GM19468 (cell line): Measurements from ENCODE around the gene TTYH2.

ENCODE experiments used
- ATAC-seq: cut with Tn5 transposase; IDR thresholded peaks from one replicate; pipeline ENCODE4 v1.9.1; 2021; ENCODE audit warnings: mild to moderate bottlenecking, moderate library complexity, moderate number of reproducible peaks; ENCODE audit not compliant: unreplicated experiment; ENCODE audit errors: extremely low read depth

Gene TTYH2

DNA sequence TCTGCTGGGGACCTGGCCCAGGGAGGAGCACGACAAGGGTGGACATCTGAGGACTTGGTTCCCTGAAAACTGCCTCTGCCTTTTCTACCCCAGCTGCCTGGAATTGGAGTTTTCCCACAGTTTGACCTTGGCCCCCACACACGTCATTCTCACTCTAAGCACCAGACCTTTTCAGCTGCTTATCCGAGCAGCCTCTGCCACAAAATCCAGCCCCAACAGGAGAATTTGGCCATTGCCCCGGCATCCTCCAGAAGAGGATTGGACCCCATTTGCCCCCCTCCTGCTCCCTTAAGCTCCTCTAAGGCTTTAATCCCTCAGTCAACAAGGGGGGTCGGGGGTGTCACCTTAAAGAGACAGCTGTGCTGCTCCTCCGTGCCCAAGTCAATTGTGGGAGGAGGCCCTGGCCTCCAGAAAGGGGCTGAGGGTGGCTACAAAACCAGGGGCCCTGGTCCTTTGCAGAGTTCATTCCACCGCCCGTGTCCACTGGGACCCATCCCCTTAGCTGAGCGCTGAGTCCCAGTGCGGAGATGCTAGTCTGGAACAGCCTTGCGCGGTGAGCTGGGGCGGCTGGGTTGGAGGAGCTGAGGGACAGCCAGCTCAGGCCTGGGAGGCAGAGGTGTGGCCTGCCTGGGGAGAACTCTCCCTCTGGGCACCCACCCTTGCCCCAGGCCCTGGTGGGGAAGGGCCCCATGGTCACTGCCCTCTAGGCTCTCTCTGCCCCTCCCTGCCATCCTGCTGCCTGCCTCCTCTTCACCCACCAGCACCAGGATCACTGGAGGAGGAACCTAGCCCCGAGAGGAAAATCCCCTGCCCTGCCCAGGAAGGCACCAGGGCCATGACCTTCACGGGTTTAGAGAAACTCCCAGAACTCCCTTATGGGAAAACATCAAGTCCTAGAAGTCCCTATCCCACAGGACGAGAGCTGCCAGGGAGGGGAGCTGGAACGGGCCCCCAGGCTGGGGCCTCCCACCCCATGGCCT lies 18.8 kb downstream of the TTYH2 start:
- ATAC-seq = no peak

DNA sequence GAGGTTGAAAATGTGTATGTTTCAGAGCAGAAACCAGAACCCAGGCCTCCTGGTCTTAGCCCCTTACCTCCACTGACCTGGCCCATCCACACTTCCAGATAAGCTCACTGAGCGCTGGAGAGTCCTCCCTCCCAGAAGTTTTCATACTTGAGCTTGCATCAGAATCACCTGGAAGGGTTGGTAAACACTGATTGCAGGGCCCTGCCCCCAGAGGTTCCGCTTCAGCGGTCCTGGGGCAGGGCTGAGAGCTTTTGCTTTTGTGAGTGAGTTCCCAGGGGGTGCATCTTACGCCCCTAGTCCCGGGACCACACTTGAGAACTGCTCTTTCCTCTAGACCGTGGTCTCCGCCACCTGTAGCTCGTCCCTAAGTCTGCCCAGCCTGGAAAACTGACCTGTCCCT lies 20.6 kb downstream of the TTYH2 start:
- ATAC-seq = no peak

DNA sequence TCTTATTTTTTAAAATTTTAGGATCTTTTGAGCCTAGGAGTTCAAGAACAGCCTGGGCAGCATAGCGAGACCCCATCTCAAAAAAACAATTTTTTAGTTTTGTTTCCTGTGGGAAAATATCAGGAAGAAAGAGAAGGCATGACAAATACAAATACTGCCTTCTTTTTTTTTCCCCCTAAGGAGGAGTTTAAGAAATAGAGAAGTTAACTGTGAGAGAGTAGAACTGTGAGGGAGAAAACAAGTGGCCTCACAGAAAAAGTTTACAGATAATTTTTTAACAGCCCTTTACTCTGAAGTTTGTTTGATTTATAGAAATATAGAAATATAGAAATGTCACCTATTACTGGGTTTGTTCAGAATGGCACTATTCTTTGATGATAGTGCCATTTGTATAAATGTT lies 21.1 kb downstream of the TTYH2 start:
- ATAC-seq = no peak

DNA sequence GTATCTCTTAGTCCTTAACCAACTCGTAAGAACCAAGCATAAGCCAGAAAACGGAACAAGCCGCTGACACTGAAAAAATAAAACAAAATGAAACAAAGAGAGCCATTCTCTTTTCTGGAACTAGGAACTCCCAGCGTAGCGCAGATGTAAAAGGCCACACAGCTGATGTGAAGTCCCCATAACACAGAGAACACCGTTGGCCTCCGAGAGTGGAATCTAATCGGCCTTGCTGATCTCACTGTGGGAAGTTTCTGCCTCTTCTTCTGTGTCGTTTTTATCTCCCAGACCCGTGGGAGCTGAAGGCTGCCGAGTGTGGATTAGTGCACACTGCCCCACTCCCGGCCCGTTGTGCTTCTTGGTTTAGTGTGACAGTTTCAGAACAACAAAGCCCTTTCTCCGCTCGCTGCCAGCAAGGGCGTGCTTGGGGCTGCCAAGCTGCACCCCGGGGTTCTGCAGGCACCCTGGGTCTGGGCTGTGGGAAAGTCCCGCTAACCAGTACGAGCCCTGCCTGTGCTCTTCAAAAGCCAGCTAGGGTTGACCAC lies 21.7 kb downstream of the TTYH2 start:
- ATAC-seq = no peak

DNA sequence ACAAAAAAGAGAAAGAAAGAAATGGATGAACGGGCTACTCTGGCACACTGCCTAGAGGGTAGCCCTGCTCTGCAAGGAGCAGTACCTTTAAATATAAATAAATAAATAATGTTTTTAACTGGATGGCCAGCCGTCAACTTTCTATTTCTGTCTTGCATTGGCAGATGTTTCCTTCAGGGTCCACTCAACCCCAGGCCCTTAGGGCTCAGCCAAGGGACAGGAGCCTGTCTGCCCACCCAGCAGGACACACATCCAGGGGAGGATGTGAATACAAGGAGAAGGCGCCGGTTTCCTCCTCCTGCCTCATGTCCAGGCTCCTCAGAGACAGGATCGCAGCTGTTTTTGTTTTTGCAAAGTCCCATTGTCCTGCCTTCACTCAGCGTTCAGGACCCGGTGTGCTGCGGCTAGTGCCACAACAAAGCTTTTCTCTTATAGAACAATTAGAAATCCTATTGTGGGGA lies 22.6 kb downstream of the TTYH2 start:
- no peak for ATAC-seq

DNA sequence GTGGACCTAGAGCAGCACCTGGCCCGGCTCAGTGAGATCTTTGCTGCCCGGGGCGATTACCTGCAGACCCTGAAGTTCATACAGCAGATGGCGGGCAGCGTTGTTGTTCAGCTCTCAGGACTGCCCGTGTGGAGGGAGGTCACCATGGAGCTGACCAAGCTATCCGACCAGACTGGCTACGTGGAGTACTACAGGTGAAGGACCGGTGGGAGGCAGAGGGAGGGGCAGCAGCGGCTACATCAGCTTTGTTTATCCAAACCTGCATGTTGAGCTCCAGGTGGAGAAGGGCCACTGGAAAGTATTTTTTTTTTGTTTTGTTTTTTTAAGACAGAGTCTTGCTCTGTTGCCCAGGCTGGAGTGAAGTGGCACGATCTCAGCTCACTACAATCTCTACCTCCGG lies 23.9 kb downstream of the TTYH2 start:
- no peak for ATAC-seq

DNA sequence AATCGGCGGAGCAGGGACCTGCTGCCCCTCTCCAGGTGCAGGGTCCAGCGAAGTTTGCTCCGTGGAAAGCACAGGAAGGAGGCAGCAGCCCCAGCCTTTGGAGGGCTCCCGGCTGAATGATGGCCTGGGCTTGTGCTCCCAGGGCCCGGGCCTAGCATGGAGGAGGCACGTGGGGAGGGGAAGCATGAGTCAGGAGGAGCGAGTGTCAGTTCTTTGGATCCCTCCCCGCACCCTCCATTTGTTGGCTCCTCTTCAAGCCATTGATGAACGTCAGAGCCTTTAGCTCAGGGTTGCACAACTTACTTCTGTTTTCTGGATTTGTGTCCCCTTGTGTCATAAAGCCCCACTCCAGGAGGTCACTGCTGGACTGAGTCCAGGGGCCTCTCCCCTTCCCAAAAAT lies 25.8 kb downstream of the TTYH2 start:
- ATAC-seq = no peak

DNA sequence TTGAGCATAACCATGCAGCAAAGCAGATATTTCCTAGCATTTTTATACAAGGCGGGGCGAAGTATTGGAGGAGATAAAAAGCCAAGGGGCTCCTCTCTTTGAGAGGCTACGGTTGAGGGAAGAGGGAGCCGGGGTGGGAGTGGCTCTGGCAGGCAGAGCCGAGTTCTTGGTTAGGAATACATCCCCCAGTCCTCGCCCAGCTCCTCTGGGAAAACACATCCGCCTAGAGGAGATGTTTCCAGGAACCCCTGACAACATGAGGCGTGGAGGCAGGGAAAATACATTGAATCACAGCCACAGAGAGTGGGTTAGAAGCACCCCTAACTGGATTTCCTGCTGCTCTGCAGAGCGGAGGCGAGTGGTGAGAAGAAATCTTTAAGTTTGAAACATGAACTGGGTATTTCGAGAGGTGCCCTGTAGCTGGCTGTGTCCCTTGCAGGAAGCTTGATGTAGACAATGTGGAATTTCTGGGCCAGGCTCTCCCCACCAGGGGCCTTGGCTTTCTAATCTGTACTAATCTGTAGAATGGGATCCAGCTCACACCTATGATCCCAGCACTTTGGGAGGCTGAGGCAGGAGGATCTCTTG lies 27.3 kb downstream of the TTYH2 start:
- no peak for ATAC-seq

DNA sequence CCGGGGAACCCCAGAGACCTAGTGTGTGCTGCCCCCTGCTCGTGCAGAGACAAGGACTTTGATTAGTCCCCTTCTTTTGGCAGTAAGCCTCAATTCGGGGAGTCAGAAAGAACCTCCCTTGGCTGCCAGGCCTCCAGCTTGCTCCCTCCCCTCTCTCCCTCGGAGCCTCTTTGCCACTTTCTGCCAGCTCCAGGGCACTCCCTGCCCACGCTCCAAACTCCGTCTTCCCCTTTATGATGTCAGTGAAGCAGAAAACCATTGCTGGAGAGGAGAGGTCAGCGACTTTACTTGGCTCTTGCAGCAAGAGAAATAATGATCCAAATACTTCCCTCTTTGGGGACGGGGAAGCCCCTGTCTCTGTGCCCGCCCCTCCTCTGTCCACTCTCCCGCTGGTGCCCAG lies 28.1 kb downstream of the TTYH2 start:
- no peak for ATAC-seq

DNA sequence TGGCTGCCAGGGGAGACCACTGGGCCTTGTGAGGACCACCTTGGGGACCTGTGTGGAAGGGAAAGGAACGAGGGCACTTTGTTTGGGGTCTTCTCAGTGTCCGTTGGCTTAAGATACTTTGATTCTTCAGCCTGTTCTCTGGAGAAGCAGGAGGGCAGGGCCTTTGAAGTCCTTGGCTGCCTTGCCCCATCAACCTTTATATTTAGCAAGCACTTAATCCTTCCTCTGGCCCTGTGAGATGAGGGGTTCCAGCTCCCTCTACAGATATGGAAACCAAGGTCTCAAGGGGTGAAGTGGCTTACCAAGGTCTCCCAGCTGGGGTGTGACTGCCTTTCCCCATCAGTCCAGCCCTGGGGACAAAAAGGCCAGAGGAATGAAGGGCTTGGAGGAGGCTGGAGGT lies 28.5 kb downstream of the TTYH2 start:
- ATAC-seq = no peak

DNA sequence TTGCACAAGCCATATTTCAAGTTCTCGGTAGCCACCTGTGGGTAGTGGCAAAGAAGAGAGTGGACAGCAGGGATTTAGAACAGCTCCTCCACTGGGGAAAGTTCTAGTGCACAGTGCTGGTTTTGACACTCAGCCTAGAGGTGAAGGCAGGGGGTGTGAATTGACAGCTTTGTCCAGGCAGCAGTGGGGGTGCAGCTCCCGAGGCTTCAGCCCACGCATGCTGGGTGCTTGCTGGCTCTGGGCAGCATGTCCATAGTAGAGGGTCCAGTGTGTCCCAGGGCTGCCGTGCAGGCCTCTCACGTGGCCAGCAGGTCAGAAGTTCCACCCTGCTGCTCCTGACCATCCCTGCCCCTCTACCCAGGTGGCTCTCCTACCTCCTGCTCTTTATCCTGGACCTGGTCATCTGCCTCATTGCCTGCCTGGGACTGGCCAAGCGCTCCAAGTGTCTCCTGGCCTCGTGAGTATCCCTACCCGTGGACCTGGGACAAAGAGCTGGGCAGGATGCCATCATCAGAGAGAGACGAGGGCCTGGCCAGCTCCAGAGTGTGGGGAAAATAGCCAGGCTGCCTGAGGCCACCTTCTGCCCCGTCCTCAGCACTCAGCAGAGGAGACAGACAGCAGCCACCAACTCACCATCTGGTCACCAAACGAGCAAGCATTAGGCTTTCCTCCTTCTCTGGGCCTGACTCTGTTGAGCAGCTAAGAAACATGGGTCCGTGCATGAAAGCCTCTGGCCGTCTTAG lies 29.8 kb downstream of the TTYH2 start:
- ATAC-seq = no peak

DNA sequence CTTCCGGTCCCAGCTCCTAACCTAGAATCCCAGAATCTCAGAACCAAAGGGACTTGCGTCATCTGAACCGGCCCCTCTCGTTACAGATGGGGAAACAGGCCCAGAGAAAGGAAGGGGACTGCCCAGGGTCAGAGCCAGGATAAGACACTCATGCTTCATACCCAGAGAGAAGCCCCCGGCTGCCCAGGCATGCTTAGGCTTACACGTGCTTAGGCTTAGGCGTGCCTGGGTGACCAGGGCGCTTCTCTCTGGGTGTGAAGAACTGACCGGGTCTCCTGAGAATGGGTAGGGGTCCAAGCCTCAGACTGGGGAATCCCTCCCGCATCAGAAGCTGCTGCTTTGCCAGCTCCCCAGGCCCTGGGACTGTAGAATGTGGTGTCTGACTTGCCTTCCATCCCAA lies 30.8 kb downstream of the TTYH2 start:
- ATAC-seq = no peak

DNA sequence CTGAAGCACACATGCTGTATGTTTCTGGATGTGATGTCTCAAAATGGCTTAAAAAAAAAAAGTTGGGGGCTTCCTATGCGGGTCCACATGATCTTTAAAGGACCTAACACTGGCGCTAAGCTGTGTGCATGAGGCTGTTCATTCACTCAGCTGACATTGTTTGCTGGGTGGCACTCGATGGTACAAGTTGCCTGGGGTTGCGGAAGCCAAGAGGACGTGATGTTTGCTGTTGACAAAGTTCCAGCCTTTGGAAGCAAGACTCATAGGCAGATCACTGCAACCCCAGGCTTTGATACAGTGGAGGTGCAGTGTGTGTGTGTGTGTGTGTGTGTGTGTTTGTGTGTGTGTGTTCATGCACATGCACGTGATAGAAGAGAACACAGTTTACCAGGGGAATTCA lies 31.2 kb downstream of the TTYH2 start:
- ATAC-seq = no peak

DNA sequence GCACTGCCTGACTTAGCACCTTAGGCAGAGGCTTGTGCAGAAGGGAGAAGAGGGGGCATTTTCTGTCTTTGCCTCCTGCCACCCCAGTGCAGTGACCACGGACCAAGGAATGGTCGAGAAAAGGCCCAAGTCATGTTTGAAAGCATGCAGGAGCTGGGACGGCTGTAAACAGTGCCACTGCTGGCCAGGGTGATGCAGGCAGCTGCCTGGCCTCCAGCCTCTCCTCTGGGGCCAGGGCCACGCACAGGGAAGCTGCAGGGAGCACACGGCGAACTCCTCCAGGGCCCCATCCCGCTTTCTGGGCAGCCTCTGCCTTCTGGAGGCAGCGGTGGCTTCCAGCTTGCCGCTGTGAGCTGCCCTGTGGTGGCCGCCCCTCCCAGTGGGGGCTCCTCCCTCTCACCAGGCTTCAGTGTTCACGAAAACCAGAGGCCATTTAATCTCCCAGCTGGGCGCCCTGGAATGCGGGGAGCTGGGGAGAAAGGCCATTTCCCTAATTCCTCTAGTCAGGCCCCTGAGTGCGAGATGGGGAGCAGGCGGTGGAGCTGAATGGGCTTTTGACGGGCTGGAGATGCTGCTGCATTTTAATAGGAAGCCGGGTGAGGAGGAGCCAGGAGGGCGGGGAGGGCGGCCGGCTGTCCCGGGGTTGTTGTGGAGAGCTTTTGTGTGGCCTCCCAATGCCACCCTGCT lies 31.9 kb downstream of the TTYH2 start:
- no peak for ATAC-seq

DNA sequence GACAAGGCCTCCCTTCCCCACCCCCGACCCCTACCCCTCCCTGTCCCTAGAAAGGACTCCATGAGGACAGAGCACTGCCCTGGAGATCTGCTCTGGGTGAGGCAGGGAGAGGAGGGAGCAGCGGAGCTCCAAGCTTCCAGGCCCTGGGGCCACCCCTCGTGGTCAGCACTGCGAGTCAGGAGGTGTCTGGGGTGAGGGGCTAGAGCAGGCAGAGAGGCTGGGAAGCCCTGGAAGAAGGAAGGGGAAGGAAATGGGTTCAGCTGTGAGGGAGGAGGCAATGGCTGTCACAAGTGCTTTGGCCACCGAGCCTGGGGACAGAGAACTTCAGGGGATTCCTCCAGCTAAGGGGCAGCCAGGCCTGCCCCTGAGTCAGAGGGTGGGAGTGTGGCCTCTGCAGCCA lies 32.5 kb downstream of the TTYH2 start:
- no peak for ATAC-seq

DNA sequence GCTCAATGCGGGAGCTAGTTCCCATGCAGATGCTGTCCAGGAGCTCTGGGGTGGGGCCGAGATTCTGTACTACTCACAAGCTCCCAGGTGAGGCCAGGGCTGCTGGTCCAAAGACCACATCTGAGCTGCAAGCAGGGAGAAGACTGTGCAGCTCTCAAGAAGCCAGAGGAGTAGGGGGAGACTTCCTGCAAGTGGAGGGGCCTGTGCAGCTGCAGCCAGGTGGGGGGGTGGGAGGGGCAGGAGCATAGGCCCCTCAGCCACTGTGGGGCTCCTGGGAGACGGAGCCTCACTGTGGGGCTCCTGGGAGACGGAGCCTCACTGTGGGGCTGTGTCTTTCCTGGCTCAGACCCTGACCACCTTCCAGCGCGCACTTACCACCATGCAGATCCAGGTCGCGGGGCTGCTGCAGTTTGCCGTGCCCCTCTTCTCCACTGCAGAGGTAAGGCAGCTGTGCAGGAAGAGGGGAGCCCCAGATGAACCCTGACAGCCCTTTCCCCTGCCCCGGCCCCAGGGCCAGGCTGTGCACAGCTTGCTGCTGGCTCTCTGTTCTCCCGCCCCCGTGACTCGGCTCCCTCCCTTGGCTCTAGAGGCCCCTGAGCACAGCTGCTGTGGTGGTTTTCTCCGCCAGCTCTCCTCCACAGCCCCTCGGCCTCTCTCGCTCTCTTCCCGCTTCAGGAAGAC lies 36.4 kb downstream of the TTYH2 start:
- no peak for ATAC-seq

DNA sequence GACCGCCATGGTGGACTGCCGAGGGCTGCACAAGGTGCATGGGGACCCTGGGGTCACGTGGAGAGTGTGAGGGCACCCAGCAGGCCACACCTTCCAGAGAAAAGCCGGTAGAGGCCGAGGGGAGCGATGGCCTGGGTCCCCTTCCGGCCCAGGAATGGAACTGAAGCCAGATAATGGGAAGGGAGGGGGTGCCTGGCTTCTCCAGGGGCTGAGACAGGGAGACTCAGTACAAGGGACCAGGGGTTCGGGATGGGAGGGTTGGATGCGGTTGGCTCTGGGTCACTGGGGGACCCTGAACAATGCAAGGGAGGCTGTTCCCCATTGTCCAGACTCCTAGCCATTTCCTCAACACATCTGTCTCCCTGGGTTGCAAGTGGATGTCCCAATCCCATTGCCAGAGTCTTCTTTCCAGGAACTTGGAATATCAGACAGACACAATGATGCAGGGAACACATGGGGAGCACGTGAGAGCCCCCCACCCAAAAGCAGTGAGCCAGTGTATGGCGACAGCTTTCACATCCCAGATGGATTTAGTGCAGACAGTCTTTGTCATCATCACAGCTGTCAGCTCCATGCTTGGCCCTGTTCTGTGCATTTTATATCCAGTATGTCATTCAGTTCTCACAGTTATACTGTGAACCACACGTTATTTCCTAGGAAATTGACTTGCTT lies 37.1 kb downstream of the TTYH2 start:
- no peak for ATAC-seq

DNA sequence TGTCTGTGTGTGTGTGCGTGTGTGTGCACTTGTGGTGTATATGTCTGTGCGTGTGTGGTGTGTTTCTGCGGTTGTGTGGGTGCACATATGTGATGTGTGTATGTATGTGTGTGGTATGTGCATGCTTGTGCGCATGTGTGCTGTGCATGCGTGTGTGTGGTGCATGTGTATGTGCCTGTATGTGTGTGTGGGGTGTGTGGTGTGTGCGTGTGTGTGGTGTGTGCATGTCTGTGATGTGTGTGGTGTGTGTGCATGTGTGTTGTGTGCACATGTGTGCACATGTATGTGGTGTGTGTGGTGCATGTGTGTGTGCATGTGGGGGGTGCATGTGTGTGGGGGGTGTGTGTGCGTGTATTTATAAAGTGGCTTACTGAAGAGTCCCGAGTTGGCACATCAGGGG lies 37.7 kb downstream of the TTYH2 start:
- ATAC-seq = no peak

DNA sequence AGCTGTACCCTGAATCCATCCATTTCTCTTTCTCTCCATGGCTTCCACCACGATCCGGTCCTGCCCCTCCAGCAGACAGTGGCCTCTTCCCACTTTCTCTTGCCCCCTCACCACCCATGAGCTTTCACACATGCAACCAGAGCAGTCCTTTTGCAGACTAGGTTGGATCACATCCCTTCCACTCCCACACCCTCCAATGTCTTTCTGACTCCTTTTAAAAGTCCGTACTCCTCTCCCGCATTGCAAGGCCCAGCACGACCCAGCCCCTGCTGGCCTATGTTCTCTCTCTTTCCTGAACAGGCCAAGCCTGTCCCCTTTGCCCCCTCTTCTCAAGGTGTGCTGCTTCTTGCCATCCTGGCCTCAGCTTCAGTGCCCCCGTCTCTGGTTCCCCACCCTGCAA lies 38.2 kb downstream of the TTYH2 start:
- no peak for ATAC-seq
